GM10248 (cell line): ENCODE results near the gene CPA1.
"Not testable (repeated sequence)": the region's sequence is repeated elsewhere in the genome, so short reads cannot be mapped to it uniquely, and the experiment has no call there.

ENCODE experiments used
- CTCF ChIA-PET: fragments of 300-600 bp; sonication (Branson Sonifier 250); formaldehyde crosslinking; extraction: SDS; loops from one replicate; lab custom pipeline; 2021; ENCODE audit warnings: antibody characterized with exemption; lab: Yijun Ruan, JAX
- POLR2A ChIA-PET: fragments of 350-650 bp; sonication (Branson Sonifier 250); formaldehyde crosslinking; extraction: SDS; loops from one replicate; lab custom pipeline; 2020; ENCODE audit warnings: antibody characterized with exemption; lab: Yijun Ruan, JAX
- DNase-seq: peaks from one replicate; pipeline ENCODE4 v3.0.0; 2012; ENCODE audit errors: extremely low spot score
- CTCF ChIP-seq: IDR thresholded peaks from 2 replicates; pipeline ENCODE4 v1.5.1; 2012; ENCODE audit warnings: mild to moderate bottlenecking, low read depth; ENCODE audit errors: extremely low read depth, missing control alignments, control extremely low read depth

CPA1 gene

GRCh38 chr7:130369831-130370550 lies 10.3 kb upstream of the CPA1 start:
- no peak for DNase-seq
- ChIA-PET CTCF (no interaction called here), POLR2A (no interaction called here)
- no peak for TF ChIP-seq CTCF

- ChIA-PET CTCF (no interaction called here), POLR2A (no interaction called here)
- no peak for TF ChIP-seq CTCF
- no peak for DNase-seq
Observed at GRCh38 chr7:130371046-130371445, 9.2 kb upstream of the CPA1 start.

- POLR2A ChIA-PET = no interaction called here
- CTCF ChIA-PET = no interaction called here
- TF ChIP-seq CTCF = no peak
- DNase-seq = no peak
Observed at GRCh38 chr7:130372402-130373165, 7.7 kb upstream of the CPA1 start.

GRCh38 chr7:130374507-130374906 lies 5.8 kb upstream of the CPA1 start:
- ChIA-PET POLR2A (no interaction called here), CTCF (no interaction called here)
- TF ChIP-seq CTCF = no peak
- no peak for DNase-seq

- DNase-seq, POLR2A ChIA-PET, CTCF ChIA-PET: not testable (repeated sequence)
Observed at GRCh38 chr7:130376461-130376860, 3.8 kb upstream of the CPA1 start.

GRCh38 chr7:130377178-130377577 lies 3.1 kb upstream of the CPA1 start:
- no peak for TF ChIP-seq CTCF
- no peak for DNase-seq
- ChIA-PET POLR2A (no interaction called here), CTCF (no interaction called here)

GRCh38 chr7:130379019-130379418 lies 1.3 kb upstream of the CPA1 start:
- no peak for TF ChIP-seq CTCF
- CTCF ChIA-PET = no interaction called here
- POLR2A ChIA-PET = no interaction called here
- DNase-seq = no peak
